ENCODE data around the gene CCDC39.

CCDC39 gene

GRCh38 chr3:180679178-180680096 is at the start of gene CCDC39:
Gene CCDC39, minus strand, starts transcription at chr3:180679489. Its CDS starts 109 bp downstream, at chr3:180679380.
- DNase-seq: peak; percentile 55

- no peak for DNase-seq
Observed at GRCh38 chr3:180720012-180720411, 40.7 kb upstream of the CCDC39 start.

GRCh38 chr3:180707896-180708295 is 28.6 kb upstream of the CCDC39 start:
- no peak for DNase-seq

GRCh38 chr3:180705619-180706018 is 26.3 kb upstream of the CCDC39 start:
- no peak for DNase-seq

GRCh38 chr3:180704532-180704931 is 25.2 kb upstream of the CCDC39 start:
- no peak for DNase-seq

- no peak for DNase-seq
Observed at GRCh38 chr3:180700941-180701340, 21.7 kb upstream of the CCDC39 start.

- no peak for DNase-seq
Observed at GRCh38 chr3:180698760-180699270, 19.5 kb upstream of the CCDC39 start.

GRCh38 chr3:180694321-180694720 is 15.0 kb upstream of the CCDC39 start:
- no peak for DNase-seq

GRCh38 chr3:180693656-180694055 is 14.4 kb upstream of the CCDC39 start:
- DNase-seq: no peak

GRCh38 chr3:180690061-180690460 is 10.8 kb upstream of the CCDC39 start:
- DNase-seq: no peak

GRCh38 chr3:180684807-180685206 is 5.5 kb upstream of the CCDC39 start:
- no peak for DNase-seq

- DNase-seq: no peak
Observed at GRCh38 chr3:180683816-180684215, 4.5 kb upstream of the CCDC39 start.

- DNase-seq: peak; percentile 34
Observed at GRCh38 chr3:180680097-180680430, 775 bp upstream of the CCDC39 start.

GRCh38 chr3:180678231-180678630 is 1.1 kb downstream of the CCDC39 start:
- DNase-seq: no peak

GRCh38 chr3:180661444-180661843 is 17.8 kb downstream of the CCDC39 start:
- DNase-seq: no peak

- no peak for DNase-seq
Observed at GRCh38 chr3:180657094-180657493, 22.2 kb downstream of the CCDC39 start.

- no peak for DNase-seq
Observed at GRCh38 chr3:180656406-180656805, 22.9 kb downstream of the CCDC39 start.

GRCh38 chr3:180646187-180646790 is 33.0 kb downstream of the CCDC39 start:
- DNase-seq: no peak

- DNase-seq: no peak
Observed at GRCh38 chr3:180640987-180641386, 38.3 kb downstream of the CCDC39 start.

GRCh38 chr3:180633722-180634121 is 45.6 kb downstream of the CCDC39 start:
- DNase-seq: no peak

- no peak for DNase-seq
Observed at GRCh38 chr3:180631317-180631716, 48.0 kb downstream of the CCDC39 start.

- no peak for DNase-seq
Observed at GRCh38 chr3:180630371-180630770, 48.9 kb downstream of the CCDC39 start.

- no peak for DNase-seq
Observed at GRCh38 chr3:180626844-180627243, 52.4 kb downstream of the CCDC39 start.

- no peak for DNase-seq
Observed at GRCh38 chr3:180624714-180625113, 54.6 kb downstream of the CCDC39 start.
